AG09319 (cell line): ENCODE results near the gene XPO1.
"Not testable (repeated sequence)": the region's sequence is repeated elsewhere in the genome, so short reads cannot be mapped to it uniquely, and the experiment has no call there.

ENCODE experiments used
- DNase-seq: peaks from one replicate; pipeline ENCODE4 v3.0.0-alpha.2; 2010; ENCODE audit warnings: low read depth; ENCODE audit errors: extremely low read depth
- CTCF ChIP-seq: IDR thresholded peaks from 2 replicates; pipeline ENCODE4 v1.5.1; 2011; ENCODE audit warnings: low read depth, mild to moderate bottlenecking, inconsistent platforms, low read length, moderate library complexity

The XPO1 gene

GRCh38 chr2:61499060-61499459 is 39.1 kb downstream of the XPO1 start:
- no peak for TF ChIP-seq CTCF
- DNase-seq = no peak

GRCh38 chr2:61493523-61493942 is 44.6 kb downstream of the XPO1 start:
- TF ChIP-seq CTCF = no peak

GRCh38 chr2:61492476-61492875 is 45.7 kb downstream of the XPO1 start:
- no peak for TF ChIP-seq CTCF
- no peak for DNase-seq

More at GRCh38 chr2:61493523-61493942, 44.6 kb downstream of the XPO1 start:
- DNase-seq = no peak

- TF ChIP-seq CTCF = no peak
- DNase-seq = no peak
Measured at GRCh38 chr2:61485281-61485680, 52.9 kb downstream of the XPO1 start.

- DNase-seq = no peak
- no peak for TF ChIP-seq CTCF
Measured at GRCh38 chr2:61478086-61478485, 60.1 kb downstream of the XPO1 start.

- not testable (repeated sequence) for DNase-seq
Measured at GRCh38 chr2:61476929-61477589, 61.1 kb downstream of the XPO1 start.

- no peak for DNase-seq
- no peak for TF ChIP-seq CTCF
Measured at GRCh38 chr2:61471905-61472805, 66.0 kb downstream of the XPO1 start.
